GM20431 (cell line): Measurements from ENCODE around the gene HDAC4.

Experiments
- in situ Hi-C: fragments of 300-500 bp; cut with MseI, MboI; formaldehyde crosslinking; loops from one replicate; pipeline ENCODE4 v1.15.0; 2020; ENCODE audit warnings: low sequenced_read_pairs; ENCODE audit not compliant: unreplicated experiment

HDAC4 gene

GRCh38 chr2:239231231-239232194 lies 169.3 kb downstream of the HDAC4 start:
- in situ Hi-C loops = no loop called here

GRCh38 chr2:239230318-239231052 lies 170.3 kb downstream of the HDAC4 start:
- in situ Hi-C loops = no loop called here

- in situ Hi-C loops = no loop called here
Measured at GRCh38 chr2:239229545-239230279, 171.1 kb downstream of the HDAC4 start.

GRCh38 chr2:239227661-239228371 lies 173.0 kb downstream of the HDAC4 start:
- in situ Hi-C loops = no loop called here

GRCh38 chr2:239226677-239227581 lies 173.9 kb downstream of the HDAC4 start:
- in situ Hi-C loops = no loop called here

GRCh38 chr2:239225871-239226561 lies 174.8 kb downstream of the HDAC4 start:
- in situ Hi-C loops = no loop called here

GRCh38 chr2:239225371-239225851 lies 175.4 kb downstream of the HDAC4 start:
- in situ Hi-C loops = no loop called here

- in situ Hi-C loops = no loop called here
Measured at GRCh38 chr2:239224955-239225354, 175.9 kb downstream of the HDAC4 start.

GRCh38 chr2:239224199-239224570 lies 176.6 kb downstream of the HDAC4 start:
- in situ Hi-C loops = no loop called here

- in situ Hi-C loops = no loop called here
Measured at GRCh38 chr2:239223310-239224198, 177.3 kb downstream of the HDAC4 start.

GRCh38 chr2:239222706-239223309 lies 178.0 kb downstream of the HDAC4 start:
- in situ Hi-C loops = no loop called here

- in situ Hi-C loops = no loop called here
Measured at GRCh38 chr2:239222312-239222660, 178.5 kb downstream of the HDAC4 start.

- in situ Hi-C loops = no loop called here
Measured at GRCh38 chr2:239220981-239221396, 179.8 kb downstream of the HDAC4 start.

- in situ Hi-C loops = no loop called here
Measured at GRCh38 chr2:239220341-239220740, 180.5 kb downstream of the HDAC4 start.

GRCh38 chr2:239216614-239217273 lies 184.1 kb downstream of the HDAC4 start:
- in situ Hi-C loops = no loop called here

GRCh38 chr2:239215988-239216613 lies 184.7 kb downstream of the HDAC4 start:
- in situ Hi-C loops = no loop called here
